ENCODE data around the gene OPCML. TPM values are rescaled to one million over a fixed set of nuclear protein-coding genes. Genes with fewer than 3 reads are reported as not detected.

Gene OPCML
- total and polyA plus RNA-seq, 2 of the 13 experiments (the other 11 are each of a cell fraction or from before 2014, with no cell fraction given) = not detected

DNA sequence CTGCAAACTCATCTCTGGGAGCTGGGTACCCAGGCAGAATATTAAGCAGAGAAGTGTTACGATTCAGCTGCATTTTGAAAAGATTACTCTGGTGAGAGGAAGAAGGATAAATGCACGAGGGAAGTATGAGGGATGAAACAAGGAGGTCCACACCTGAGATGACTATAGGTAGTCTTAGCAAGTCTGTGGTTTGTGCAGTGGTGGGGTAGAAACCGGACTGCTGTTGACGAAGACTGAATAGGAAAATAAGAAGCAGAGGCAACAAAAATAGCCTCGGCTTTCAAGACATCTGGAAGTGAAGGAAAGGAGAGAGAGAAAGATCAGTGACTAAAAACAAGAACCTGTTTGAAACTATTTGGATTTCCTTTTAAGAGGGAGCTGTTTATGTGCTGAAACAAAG is 810.8 kb downstream of the OPCML start:
- Histone ChIP-seq H3K4me2 (ENCODE audit: low read depth, low read length) (no peak overlapping the region), H2AFZ (ENCODE audit: low read length) (no peak overlapping the region), H3K4me1 (ENCODE audit: insufficient read depth, low read length) (no peaks in the 10 kb centered on the region), H3K27me3 (ENCODE audit: control insufficient read depth in 1 of 2, insufficient read depth in 2 of 2, low read length in 2 of 2) (no peaks in the 10 kb centered on the region), H3K36me3 (replicated peaks in 1 of 2; ENCODE audit: control insufficient read depth in 1 of 2, insufficient read depth in 2 of 2, low read length in 2 of 2) (no peaks in the 10 kb centered on the region), H3K79me2 (ENCODE audit: insufficient read depth, low read length) (no peaks in the 10 kb centered on the region), H4K20me1 (ENCODE audit: insufficient read depth, low read length) (no peaks in the 10 kb centered on the region), H3K4me3 (replicated peaks in 1 of 3; ENCODE audit: insufficient read depth in 1 of 3, low read depth in 2 of 3, low read length in 3 of 3) (no peak overlapping the region), H3K9ac (ENCODE audit: insufficient read depth, low read depth, low read length) (no peak overlapping the region), H3K9me3 (ENCODE audit: low read length) (peaks cover 73% of the 10 kb centered on the region), H3K27ac (ENCODE audit: extremely low read length, insufficient read depth, low read length) (no peak overlapping the region)
- TF ChIP-seq, protein P1, sequence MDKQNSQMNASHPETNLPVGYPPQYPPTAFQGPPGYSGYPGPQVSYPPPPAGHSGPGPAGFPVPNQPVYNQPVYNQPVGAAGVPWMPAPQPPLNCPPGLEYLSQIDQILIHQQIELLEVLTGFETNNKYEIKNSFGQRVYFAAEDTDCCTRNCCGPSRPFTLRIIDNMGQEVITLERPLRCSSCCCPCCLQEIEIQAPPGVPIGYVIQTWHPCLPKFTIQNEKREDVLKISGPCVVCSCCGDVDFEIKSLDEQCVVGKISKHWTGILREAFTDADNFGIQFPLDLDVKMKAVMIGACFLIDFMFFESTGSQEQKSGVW (CRISPR knock-in tag; IDR thresholded peaks at IDR 0.05; ENCODE audit: borderline replicate concordance) = no peak
- TF ChIP-seq HNRNPH1 (optimal IDR thresholded peaks at IDR 0.05; ENCODE audit: low read depth, low read length) = no peak
- TF ChIP-seq FOXM1 (CRISPR knock-in tag; IDR thresholded peaks at IDR 0.05) = no peak
- no peak for TF ChIP-seq ZNF720 (CRISPR knock-in tag; IDR thresholded peaks at IDR 0.05)
- TF ChIP-seq SRY (CRISPR knock-in tag; IDR thresholded peaks at IDR 0.05) = no peak
- no peak for TF ChIP-seq ZNF33A (CRISPR knock-in tag; IDR thresholded peaks at IDR 0.05; ENCODE audit: borderline replicate concordance)
- no peak for TF ChIP-seq ZNF510 (CRISPR knock-in tag; IDR thresholded peaks at IDR 0.05; ENCODE audit: low read depth)
- no TSS peak for BruUV-seq (replicated peaks)
- ChIA-PET CTCF (ENCODE audit: low intra/inter-chr PET ratio, low total read pairs) (no interaction called here), POLR2A (no interaction called here)
- no peak for DNase-seq (ENCODE audit: low spot score)
- intact Hi-C loops (cut with micrococcal nuclease; ENCODE audit: unreplicated experiment) = no loop called here
- WGBS (ENCODE audit: low lambda C conversion rate) = 4% methylated on average over 5 of the region's 5 CpGs
- in situ Hi-C loops (cut with HindIII; ENCODE audit: extremely low pct_ligation_motif_present, low pct_unique_long_range_greater_than_20kb) = no loop called here
- ATAC-seq = no peak
- FAIRE-seq = no peak

DNA sequence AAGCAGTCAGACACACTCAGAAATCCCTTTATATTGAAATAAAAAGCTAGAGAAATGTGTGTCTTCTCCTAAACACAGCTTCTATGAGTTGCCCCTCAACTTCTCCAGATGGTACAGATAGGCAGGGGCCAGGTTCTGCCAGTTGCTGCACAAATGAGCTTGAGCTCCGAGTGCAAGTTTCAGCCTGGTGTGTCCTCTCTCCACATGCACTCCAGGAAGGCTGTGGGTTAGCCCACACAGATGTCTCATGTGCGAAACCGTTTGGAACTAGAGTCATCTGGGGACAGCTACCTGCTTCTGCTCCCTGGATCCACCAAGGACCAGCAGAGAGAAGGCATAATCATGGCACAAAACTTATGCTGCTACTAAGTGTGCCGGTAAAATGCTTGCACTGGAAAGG is 812.6 kb downstream of the OPCML start:
- Histone ChIP-seq H3K27me3 (ENCODE audit: control insufficient read depth in 1 of 2, insufficient read depth in 2 of 2, low read length in 2 of 2) (no peaks in the 10 kb centered on the region), H3K4me2 (ENCODE audit: low read depth, low read length) (no peak overlapping the region), H3K79me2 (ENCODE audit: insufficient read depth, low read length) (no peaks in the 10 kb centered on the region), H3K4me1 (ENCODE audit: insufficient read depth, low read length) (no peaks in the 10 kb centered on the region), H3K27ac (ENCODE audit: extremely low read length, insufficient read depth, low read length) (no peak overlapping the region), H3K4me3 (replicated peaks in 1 of 3; ENCODE audit: insufficient read depth in 1 of 3, low read depth in 2 of 3, low read length in 3 of 3) (no peak overlapping the region), H4K20me1 (ENCODE audit: insufficient read depth, low read length) (no peaks in the 10 kb centered on the region), H2AFZ (ENCODE audit: low read length) (no peak overlapping the region), H3K9me3 (ENCODE audit: low read length) (peaks cover 67% of the 10 kb centered on the region), H3K9ac (ENCODE audit: insufficient read depth, low read depth, low read length) (no peak overlapping the region), H3K36me3 (replicated peaks in 1 of 2; ENCODE audit: control insufficient read depth in 1 of 2, insufficient read depth in 2 of 2, low read length in 2 of 2) (no peaks in the 10 kb centered on the region)
- BruUV-seq (replicated peaks) = no TSS peak
- no peak for TF ChIP-seq ZNF777 (CRISPR knock-in tag; IDR thresholded peaks at IDR 0.05)
- ChIA-PET POLR2A (no interaction called here), CTCF (ENCODE audit: low intra/inter-chr PET ratio, low total read pairs) (no interaction called here)
- intact Hi-C loops (cut with micrococcal nuclease; ENCODE audit: unreplicated experiment) = no loop called here
- no peak for FAIRE-seq
- ATAC-seq = no peak
- DNase-seq (ENCODE audit: low spot score) = no peak
- WGBS (ENCODE audit: low lambda C conversion rate) = 33% methylated on average over 1 of the region's 4 CpGs
- in situ Hi-C loops (cut with HindIII; ENCODE audit: extremely low pct_ligation_motif_present, low pct_unique_long_range_greater_than_20kb) = no loop called here

All from HepG2 (cell line).